HG02852 (cell line): ENCODE measurements around the gene MLLT6.

Experiments used
- ATAC-seq: cut with Tn5 transposase; IDR thresholded peaks from one replicate; pipeline ENCODE4 v1.9.1; 2021; ENCODE audit warnings: mild to moderate bottlenecking, moderate library complexity; ENCODE audit not compliant: unreplicated experiment

The MLLT6 gene

GRCh38 chr17:38706505-38707216 lies 1.6 kb downstream of the MLLT6 start:
- ATAC-seq, result no peak

- ATAC-seq, result no peak
These were observed 2.7 kb downstream of the MLLT6 start for GRCh38 chr17:38707678-38708351.

- no peak for ATAC-seq
These were observed 4.2 kb downstream of the MLLT6 start for GRCh38 chr17:38709104-38709820.

DNA sequence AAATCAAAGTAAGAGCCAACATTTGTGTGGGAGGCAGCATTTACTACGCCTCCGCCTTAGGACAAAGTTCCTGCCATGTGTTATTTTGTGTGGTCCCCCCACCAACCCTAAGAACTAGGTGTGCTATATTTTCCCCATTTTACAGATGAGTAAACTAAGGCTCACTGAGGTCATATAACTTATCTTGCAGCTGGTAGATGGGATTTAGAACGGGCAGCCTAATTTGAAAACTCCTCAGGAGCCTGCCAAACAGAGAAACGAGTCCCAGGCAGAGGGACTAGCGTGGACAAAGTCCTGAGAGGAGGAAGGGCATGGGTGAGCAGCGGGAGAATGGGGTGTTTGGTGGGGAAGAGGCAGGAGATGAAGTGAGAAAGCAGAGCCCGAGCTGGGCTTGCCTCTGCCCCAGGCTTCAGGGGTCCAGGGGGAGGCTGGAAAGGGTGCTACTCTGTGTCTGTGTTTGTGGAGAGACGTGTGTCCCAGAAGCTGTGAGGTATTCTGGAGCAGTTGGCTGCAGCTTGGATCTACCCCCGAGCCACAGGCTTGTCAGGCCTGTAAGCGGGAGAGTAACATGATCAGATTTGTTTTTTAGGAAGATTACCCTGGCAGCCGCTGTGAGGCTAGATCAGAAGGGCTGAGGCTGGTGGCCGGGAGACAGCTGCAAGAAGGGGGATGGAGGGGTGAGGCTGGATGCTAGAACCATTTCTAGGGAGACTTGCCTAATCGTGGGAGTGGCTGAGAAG lies 5.0 kb downstream of the MLLT6 start:
- ATAC-seq, result no peak

DNA sequence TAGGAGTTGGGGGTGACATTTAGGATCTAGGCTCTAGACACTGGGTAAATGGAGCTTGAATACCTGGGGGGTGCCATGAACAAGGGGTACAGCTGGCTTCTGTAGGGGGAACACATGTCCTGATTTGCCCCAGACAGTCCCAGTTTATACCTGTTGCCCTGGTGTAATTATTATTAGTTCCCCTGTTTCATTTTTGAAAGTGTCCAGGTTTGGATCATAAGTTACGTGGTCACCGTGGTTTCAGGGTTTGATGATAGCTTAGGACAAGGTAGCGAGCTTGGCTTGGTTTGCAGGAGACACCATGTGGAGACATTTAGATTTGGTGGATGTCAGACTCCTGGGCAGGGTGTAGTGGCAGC lies 5.5 kb downstream of the MLLT6 start:
- no peak for ATAC-seq

- no peak for ATAC-seq
These were observed 5.9 kb downstream of the MLLT6 start for GRCh38 chr17:38710985-38711384.

GRCh38 chr17:38711792-38712571 lies 6.9 kb downstream of the MLLT6 start:
- no peak for ATAC-seq

GRCh38 chr17:38712593-38712992 lies 7.5 kb downstream of the MLLT6 start:
- no peak for ATAC-seq

DNA sequence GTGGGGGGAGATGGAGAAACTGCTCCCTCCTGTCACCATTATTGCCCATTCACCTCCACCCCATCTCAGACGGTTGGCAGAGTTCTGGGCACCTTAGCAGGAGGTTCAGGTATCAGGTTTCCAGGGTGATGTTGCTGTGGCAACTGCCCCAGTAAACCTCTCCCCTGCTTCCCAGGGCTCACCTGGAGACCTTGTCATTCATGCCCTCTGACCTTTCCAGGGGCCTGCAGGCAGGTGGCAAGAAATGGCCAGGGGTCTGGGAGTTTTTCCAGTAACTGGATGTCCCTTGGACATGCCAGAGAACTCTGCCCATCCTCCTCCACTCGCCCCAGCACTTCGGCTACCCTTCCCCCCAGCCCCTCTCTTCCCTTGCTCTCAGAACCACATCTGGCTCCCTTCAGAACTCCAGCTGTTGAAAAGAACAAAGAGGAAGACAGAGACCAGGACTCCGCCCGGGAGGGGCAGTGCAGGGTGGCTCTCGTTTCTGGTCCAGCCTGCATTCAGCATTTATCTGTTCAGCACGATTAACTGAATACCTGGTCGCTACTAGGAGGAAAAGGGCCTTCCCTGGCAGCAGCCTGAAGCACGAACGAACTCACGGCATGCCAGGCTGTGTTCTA lies 8.5 kb downstream of the MLLT6 start:
- no peak for ATAC-seq

DNA sequence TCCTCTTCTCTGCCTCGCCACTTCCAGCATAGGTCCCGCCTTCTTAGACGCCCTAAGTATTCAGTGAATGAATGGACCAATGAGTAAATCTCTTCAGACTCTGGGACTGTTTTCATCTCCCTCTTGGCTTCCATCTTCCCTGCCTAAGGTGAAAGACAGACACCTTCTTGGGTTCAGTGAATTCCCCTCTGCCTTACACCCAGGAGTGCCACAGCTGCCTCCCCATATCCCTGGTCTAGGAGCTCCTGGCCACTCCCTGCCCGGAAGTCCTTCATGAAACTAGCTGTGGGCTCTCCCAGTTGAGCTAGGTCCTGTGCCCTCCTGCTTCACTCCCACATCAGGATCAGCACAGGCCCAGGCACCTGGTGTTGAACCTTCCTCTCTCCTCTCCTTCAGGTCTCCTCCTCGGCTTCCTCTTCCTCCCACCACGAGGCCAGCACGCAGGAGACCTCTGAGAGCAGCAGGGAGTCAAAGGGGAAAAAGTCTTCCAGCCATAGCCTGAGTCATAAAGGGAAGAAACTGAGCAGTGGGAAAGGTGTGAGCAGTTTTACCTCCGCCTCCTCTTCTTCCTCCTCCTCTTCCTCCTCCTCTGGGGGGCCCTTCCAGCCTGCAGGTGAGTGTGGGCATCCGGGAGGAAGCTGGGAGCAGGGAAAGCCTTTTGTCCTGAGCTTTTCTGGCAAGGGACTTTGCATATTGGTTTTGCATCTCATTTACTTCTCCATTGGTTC lies 10.3 kb downstream of the MLLT6 start:
- no peak for ATAC-seq

DNA sequence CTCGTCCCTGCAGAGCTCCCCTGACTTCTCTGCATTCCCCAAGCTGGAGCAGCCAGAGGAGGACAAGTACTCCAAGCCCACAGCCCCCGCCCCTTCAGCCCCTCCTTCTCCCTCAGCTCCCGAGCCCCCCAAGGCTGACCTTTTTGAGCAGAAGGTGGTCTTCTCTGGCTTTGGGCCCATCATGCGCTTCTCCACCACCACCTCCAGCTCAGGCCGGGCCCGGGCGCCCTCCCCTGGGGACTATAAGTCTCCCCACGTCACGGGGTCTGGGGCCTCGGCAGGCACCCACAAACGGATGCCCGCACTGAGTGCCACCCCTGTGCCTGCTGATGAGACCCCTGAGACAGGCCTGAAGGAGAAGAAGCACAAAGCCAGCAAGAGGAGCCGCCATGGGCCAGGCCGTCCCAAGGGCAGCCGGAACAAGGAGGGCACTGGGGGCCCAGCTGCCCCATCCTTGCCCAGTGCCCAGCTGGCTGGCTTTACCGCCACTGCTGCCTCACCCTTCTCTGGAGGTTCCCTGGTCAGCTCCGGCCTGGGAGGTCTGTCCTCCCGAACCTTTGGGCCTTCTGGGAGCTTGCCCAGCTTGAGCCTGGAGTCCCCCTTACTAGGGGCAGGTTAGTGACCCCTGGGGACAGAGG lies 11.4 kb downstream of the MLLT6 start:
- ATAC-seq, result no peak

DNA sequence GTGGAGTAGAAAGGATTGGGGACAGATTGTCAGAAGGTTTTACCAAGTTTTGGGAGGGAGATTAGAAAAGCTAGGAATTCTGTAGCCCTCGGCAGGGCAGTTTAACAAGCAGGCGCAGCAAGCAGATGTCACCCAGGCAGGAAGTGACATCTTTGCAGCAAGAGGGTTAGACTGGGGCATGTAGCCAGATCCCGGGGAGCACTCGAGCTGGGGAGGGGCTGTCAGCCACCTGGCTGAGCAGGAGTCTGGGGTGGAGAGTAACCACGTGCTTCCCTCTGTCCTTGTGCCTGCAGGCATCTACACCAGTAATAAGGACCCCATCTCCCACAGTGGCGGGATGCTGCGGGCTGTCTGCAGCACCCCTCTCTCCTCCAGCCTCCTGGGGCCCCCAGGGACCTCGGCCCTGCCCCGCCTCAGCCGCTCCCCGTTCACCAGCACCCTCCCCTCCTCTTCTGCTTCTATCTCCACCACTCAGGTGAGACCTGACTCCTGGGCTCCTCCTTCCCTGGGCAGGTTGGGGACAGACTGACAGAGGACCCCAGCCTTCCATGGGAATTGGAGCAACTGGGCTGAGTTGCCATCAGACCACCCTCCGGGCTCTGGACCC lies 12.2 kb downstream of the MLLT6 start:
- no peak for ATAC-seq

GRCh38 chr17:38719289-38719942 lies 14.3 kb downstream of the MLLT6 start:
- ATAC-seq, result no peak

DNA sequence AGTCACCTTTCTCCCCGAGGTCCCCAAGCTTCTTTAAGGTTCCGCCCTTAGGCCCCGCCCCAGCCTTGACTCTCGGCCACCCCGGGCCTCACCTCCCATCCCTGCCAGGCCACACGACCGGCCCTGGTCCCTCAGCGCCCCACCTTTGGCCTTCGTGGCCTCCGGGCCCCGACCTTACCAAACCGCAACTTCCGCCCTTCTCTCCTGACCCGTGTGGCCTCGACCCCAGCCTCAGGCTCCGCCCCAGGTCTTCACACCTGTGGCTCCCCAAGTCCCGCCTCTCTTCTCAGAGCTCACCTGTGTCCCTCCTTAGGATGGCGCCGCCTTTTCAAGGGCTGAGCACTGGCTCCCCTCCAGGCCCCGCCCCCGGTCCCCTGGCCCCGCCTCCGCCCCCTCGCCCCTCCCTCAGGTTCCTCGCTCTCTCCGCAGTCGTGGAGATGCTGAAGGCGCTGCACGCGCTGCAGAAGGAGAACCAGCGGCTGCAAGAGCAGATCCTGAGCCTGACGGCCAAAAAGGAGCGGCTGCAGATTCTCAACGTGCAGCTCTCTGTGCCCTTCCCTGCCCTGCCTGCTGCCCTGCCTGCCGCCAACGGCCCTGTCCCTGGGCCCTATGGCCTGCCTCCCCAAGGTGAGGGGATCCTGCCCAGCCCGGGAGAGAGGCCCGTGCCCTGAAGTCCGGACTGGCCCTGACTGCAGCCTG lies 15.0 kb downstream of the MLLT6 start:
- no peak for ATAC-seq

- no peak for ATAC-seq
These were observed 15.9 kb downstream of the MLLT6 start for GRCh38 chr17:38720941-38721340.

DNA sequence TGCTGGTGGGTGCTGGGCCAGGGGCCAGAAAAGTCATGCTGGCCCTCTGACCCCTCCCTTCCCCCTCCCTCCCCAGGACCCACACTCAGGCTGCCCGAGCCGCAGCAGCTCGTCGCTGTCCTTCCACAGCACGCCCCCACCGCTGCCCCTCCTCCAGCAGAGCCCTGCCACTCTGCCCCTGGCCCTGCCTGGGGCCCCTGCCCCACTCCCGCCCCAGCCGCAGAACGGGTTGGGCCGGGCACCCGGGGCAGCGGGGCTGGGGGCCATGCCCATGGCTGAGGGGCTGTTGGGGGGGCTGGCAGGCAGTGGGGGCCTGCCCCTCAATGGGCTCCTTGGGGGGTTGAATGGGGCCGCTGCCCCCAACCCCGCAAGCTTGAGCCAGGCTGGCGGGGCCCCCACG lies 16.7 kb downstream of the MLLT6 start:
- ATAC-seq, result no peak

DNA sequence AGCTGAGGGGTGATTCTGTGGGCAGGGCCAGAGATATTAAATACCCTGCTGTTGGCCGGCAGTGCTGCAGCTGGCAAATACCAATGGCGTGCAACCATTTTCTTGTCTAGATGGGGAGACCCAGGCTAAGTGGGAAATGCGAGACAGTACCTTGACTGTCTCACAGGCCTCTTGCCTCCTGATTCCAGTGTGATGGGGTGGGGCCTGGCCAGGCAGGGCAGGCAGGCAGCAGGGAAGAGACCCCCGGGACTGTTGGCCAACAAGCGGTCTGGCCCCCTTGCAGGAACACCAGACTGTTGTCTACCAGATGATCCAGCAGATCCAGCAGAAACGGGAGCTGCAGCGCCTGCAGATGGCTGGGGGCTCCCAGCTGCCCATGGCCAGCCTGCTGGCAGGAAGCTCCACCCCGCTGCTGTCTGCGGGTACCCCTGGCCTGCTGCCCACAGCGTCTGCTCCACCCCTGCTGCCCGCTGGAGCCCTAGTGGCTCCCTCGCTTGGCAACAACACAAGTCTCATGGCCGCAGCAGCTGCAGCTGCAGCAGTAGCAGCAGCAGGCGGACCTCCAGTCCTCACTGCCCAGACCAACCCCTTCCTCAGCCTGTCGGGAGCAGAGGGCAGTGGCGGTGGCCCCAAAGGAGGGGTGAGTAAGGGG lies 19.4 kb downstream of the MLLT6 start:
- ATAC-seq, result no peak
